Frontal cortex (tissue), 4 donors: ENCODE results near the gene OGT. TPM values are rescaled to one million over a fixed set of nuclear protein-coding genes. Genes with fewer than 3 reads are reported as not detected.
"Not testable (repeated sequence)": the region's sequence is repeated elsewhere in the genome, so short reads cannot be mapped to it uniquely, and the experiment has no call there.

Experiments
- DNase-seq, 2 donors: peaks; one replicate each; pipeline ENCODE4 v3.0.0; 2012; ENCODE audit warnings: low spot score in 2 of 2
- FAIRE-seq: peaks from 2 replicates; lab custom pipeline; 2012; peaks lifted over from hg19 to GRCh38; lab: Jason Lieb, UNC
- total RNA-seq: library from RNA; depleted of rRNA; stranded (reverse); fragments of >200 nt; gene quantifications from one replicate; pipeline ENCODE4 v1.2.3, GENCODE V29; 2014
- donor health status: control.
- donor health status: control.
- donor health status: control.

The OGT gene
- total RNA-seq, 1 donor from 2014 or later, result 230 TPM

GRCh38 chrX:71536285-71536684, 3.4 kb downstream of the OGT start:
- DNase-seq, result no peak
- FAIRE-seq, result no peak

- no peak for DNase-seq
Observed at GRCh38 chrX:71537743-71538142, 4.8 kb downstream of the OGT start.

GRCh38 chrX:71540801-71541200, 7.9 kb downstream of the OGT start:
- FAIRE-seq, result no peak
- no peak for DNase-seq

More at GRCh38 chrX:71537743-71538142, 4.8 kb downstream of the OGT start:
- no peak for FAIRE-seq

- FAIRE-seq (no peak), DNase-seq (no peak)
Observed at GRCh38 chrX:71541210-71542022, 8.5 kb downstream of the OGT start.

- FAIRE-seq, result no peak
- no peak for DNase-seq
Observed at GRCh38 chrX:71542411-71542810, 9.5 kb downstream of the OGT start.

- FAIRE-seq, result no peak
- no peak for DNase-seq
Observed at GRCh38 chrX:71542825-71543224, 9.9 kb downstream of the OGT start.

- no peak for DNase-seq
- FAIRE-seq, result no peak
Observed at GRCh38 chrX:71543316-71543715, 10.4 kb downstream of the OGT start.

GRCh38 chrX:71545364-71545763, 12.5 kb downstream of the OGT start:
- DNase-seq (no peak), FAIRE-seq (no peak)

- FAIRE-seq, result no peak
- DNase-seq, result no peak
Observed at GRCh38 chrX:71546879-71547278, 14.0 kb downstream of the OGT start.

GRCh38 chrX:71547339-71547738, 14.4 kb downstream of the OGT start:
- FAIRE-seq (no peak), DNase-seq (no peak)

GRCh38 chrX:71549986-71550385, 17.1 kb downstream of the OGT start:
- DNase-seq (no peak), FAIRE-seq (no peak)

- DNase-seq (no peak), FAIRE-seq (no peak)
Observed at GRCh38 chrX:71550578-71550977, 17.7 kb downstream of the OGT start.

GRCh38 chrX:71556036-71556435, 23.1 kb downstream of the OGT start:
- DNase-seq (no peak), FAIRE-seq (no peak)

GRCh38 chrX:71558920-71559319, 26.0 kb downstream of the OGT start:
- DNase-seq (no peak), FAIRE-seq (no peak)

GRCh38 chrX:71559773-71560172, 26.9 kb downstream of the OGT start:
- FAIRE-seq, DNase-seq: not testable (repeated sequence)

GRCh38 chrX:71563921-71564320, 31.0 kb downstream of the OGT start:
- FAIRE-seq, result no peak
- no peak for DNase-seq

- DNase-seq (no peak), FAIRE-seq (no peak)
Observed at GRCh38 chrX:71565474-71566041, 32.7 kb downstream of the OGT start.

GRCh38 chrX:71571390-71571789, 38.5 kb downstream of the OGT start:
- DNase-seq, FAIRE-seq: not testable (repeated sequence)

GRCh38 chrX:71573590-71573989, 40.7 kb downstream of the OGT start:
- DNase-seq (no peak), FAIRE-seq (no peak)

- FAIRE-seq, result no peak
- no peak for DNase-seq
Observed at GRCh38 chrX:71577682-71578081, 44.8 kb downstream of the OGT start.

- DNase-seq (no peak), FAIRE-seq (no peak)
Observed at GRCh38 chrX:71578253-71579135, 45.6 kb downstream of the OGT start, which contains the start of gene GCNA. GCNA (plus strand) TSS chrX:71578437; CDS start chrX:71580822, 2,385 bp downstream.
